Measurements from ENCODE around the gene EFS. TPM values are rescaled to one million over a fixed set of nuclear protein-coding genes. Genes with fewer than 3 reads are reported as not detected.

Gene EFS, protein sequence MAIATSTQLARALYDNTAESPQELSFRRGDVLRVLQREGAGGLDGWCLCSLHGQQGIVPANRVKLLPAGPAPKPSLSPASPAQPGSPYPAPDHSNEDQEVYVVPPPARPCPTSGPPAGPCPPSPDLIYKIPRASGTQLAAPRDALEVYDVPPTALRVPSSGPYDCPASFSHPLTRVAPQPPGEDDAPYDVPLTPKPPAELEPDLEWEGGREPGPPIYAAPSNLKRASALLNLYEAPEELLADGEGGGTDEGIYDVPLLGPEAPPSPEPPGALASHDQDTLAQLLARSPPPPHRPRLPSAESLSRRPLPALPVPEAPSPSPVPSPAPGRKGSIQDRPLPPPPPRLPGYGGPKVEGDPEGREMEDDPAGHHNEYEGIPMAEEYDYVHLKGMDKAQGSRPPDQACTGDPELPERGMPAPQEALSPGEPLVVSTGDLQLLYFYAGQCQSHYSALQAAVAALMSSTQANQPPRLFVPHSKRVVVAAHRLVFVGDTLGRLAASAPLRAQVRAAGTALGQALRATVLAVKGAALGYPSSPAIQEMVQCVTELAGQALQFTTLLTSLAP
- total RNA-seq, result 10 to 100 TPM; 69.9 to 96.4 TPM
- polyA plus RNA-seq (2013, experiment 1 of 2), result 115 TPM
- 105 TPM for polyA plus RNA-seq (2013, experiment 2 of 2)
- long read RNA-seq, experiment 1, partial matches to known transcripts, result 21 of 34 reads
- long read RNA-seq, experiment 1, other reads (novel, unspliced or antisense), result 7 of 34 reads
- long read RNA-seq, experiment 2, transcript EFS-202 (5 exons, 2,704 nt), result minor isoform, 16 of 115 reads
- long read RNA-seq, experiment 2, transcript EFS-201 (6 exons, 3,118 nt), result major isoform, 67 of 115 reads
- long read RNA-seq, experiment 2, partial matches to known transcripts, result 13 of 115 reads
- long read RNA-seq, experiment 2, other reads (novel, unspliced or antisense), result 19 of 115 reads
- long read RNA-seq, experiment 3, partial matches to known transcripts, result 4 of 7 reads
- long read RNA-seq, experiment 3, other reads (novel, unspliced or antisense), result 3 of 7 reads
- long read RNA-seq, experiment 4, result 0 reads

DNA sequence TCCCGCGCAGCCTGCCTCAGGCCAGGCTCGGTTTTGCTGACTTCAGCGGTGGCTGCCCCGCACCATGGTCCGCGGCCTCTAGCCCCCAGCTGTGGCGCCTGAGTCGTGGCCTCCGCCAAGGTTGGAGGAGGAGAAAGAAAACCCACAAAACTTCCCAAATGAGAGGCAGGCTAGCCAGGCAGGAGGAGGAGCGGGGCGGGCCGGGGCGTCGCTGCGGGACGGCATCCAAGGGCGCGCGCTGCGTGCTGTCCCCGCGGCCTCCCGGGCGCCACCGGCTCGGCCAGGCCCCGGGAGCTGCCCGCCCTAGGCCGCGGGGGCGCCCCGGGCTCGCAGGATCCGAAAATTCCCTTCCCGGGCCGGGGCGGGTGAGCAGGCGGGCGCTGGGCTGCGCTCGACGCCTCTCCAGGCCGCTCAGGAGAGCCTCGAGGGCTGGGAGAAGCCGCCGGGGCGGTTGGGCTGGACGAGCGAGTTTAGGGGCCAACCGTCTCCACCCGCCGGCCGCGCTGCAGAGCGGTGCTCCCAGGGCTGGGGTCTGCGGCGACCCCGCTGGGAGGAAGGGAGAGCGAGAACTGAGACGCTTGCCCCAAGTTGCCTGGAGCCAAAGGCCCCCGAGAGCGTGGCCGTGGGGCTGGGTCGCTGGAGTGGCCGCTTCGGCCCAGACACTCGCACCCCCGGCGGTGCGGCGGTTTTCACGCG lies at the start of gene EFS:
TSS of gene EFS (minus strand) at position 137 of the 696 bp plus-strand sequence. CDS start 147 bp downstream, outside the sequence.
- Mint-ChIP-seq H3K4me3 (peak within 1 kb of the TSS; percentile 90), H3K9me3 (no peaks in the 10 kb centered on the region), H3K36me3 (ENCODE audit: low read depth) (peaks cover 26% of the 10 kb centered on the region), H3K27me3 (ENCODE audit: insufficient read depth) (peaks cover 24% of the 10 kb centered on the region), H3K4me1 (peaks cover 36% of the 10 kb centered on the region), H3K27ac (peak within 1 kb of the TSS; percentile 94)
- Histone ChIP-seq H3K27me3 (ENCODE audit: control insufficient read depth, insufficient read depth, low read length, poor library complexity, severe bottlenecking) (peaks cover 8% of the 10 kb centered on the region), H3K9me3 (ENCODE audit: control insufficient read depth, low read length) (no peaks in the 10 kb centered on the region), H3K9ac (ENCODE audit: extremely low read depth, low read length, poor library complexity, severe bottlenecking) (peak within 1 kb of the TSS; percentile 73), H3K4me3 (ENCODE audit: low read length) (peak within 1 kb of the TSS; percentile 84), H3K27ac (ENCODE audit: low read depth, low read length) (peak within 1 kb of the TSS; percentile 97), H3K4me1 (ENCODE audit: control insufficient read depth, insufficient read depth, low read length) (no peaks in the 10 kb centered on the region), H3K36me3 (ENCODE audit: control insufficient read depth, insufficient read depth, low read length) (peaks cover 24% of the 10 kb centered on the region)
- TF ChIP-seq, protein P1, sequence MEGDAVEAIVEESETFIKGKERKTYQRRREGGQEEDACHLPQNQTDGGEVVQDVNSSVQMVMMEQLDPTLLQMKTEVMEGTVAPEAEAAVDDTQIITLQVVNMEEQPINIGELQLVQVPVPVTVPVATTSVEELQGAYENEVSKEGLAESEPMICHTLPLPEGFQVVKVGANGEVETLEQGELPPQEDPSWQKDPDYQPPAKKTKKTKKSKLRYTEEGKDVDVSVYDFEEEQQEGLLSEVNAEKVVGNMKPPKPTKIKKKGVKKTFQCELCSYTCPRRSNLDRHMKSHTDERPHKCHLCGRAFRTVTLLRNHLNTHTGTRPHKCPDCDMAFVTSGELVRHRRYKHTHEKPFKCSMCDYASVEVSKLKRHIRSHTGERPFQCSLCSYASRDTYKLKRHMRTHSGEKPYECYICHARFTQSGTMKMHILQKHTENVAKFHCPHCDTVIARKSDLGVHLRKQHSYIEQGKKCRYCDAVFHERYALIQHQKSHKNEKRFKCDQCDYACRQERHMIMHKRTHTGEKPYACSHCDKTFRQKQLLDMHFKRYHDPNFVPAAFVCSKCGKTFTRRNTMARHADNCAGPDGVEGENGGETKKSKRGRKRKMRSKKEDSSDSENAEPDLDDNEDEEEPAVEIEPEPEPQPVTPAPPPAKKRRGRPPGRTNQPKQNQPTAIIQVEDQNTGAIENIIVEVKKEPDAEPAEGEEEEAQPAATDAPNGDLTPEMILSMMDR (conservative IDR thresholded peaks at IDR 0.05), result no peak
- WGBS, 2 experiments (ENCODE audit: insufficient coverage in 1 of 2, insufficient read length in 1 of 2), result 0 to 1% methylated on average over 10 to 74 of the region's 74 CpGs
- peak; percentile 78 for DNase-seq

DNA sequence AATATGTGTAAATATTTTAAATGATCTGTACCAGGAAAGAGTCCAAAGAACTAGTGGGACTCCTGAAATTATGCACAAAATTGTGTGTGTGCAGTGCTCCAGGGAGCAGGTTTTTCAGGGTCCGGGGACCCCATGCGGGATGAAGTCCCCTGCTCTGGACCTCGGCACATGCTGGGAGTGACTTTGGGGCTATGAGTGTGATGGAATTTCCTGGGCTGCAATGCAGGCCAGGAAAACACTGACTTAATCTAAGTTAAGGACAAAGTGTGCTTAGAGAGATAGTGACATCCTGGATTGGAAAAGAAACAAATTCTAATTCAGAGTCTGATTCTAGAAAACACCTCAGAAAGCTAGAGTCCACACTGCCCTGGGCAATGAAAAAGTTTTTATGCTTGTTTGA lies 49.3 kb upstream of the EFS start:
- H3K4me3 ChIP-seq (ENCODE audit: low read length), result no peak overlapping the region
- no peaks in the 10 kb centered on the region for H3K9me3 ChIP-seq (ENCODE audit: control insufficient read depth, low read length)
- H3K27ac ChIP-seq (ENCODE audit: low read depth, low read length), result no peak overlapping the region
- Mint-ChIP-seq H3K36me3 (ENCODE audit: low read depth) (no peaks in the 10 kb centered on the region), H3K27me3 (ENCODE audit: insufficient read depth) (peaks cover 23% of the 10 kb centered on the region), H3K4me3 (no peak overlapping the region), H3K9me3 (no peaks in the 10 kb centered on the region), H3K4me1 (no peaks in the 10 kb centered on the region), H3K27ac (no peak overlapping the region)
- WGBS, 2 experiments (ENCODE audit: insufficient coverage in 1 of 2, insufficient read length in 1 of 2), result 93 to 100% methylated on average over 3 of the region's 3 CpGs
- no peaks in the 10 kb centered on the region for H3K27me3 ChIP-seq (ENCODE audit: control insufficient read depth, insufficient read depth, low read length, poor library complexity, severe bottlenecking)
- no peak for DNase-seq
- no peak overlapping the region for H3K9ac ChIP-seq (ENCODE audit: extremely low read depth, low read length, poor library complexity, severe bottlenecking)
- no peaks in the 10 kb centered on the region for H3K36me3 ChIP-seq (ENCODE audit: control insufficient read depth, insufficient read depth, low read length)
- no peaks in the 10 kb centered on the region for H3K4me1 ChIP-seq (ENCODE audit: control insufficient read depth, insufficient read depth, low read length)
- TF ChIP-seq, protein P1 (conservative IDR thresholded peaks at IDR 0.05), result no peak

GRCh38 chr14:23413681-23414080 lies 48.7 kb upstream of the EFS start:
- Histone ChIP-seq H3K9ac (ENCODE audit: extremely low read depth, low read length, poor library complexity, severe bottlenecking) (no peak overlapping the region), H3K36me3 (ENCODE audit: control insufficient read depth, insufficient read depth, low read length) (no peaks in the 10 kb centered on the region), H3K4me1 (ENCODE audit: control insufficient read depth, insufficient read depth, low read length) (no peaks in the 10 kb centered on the region), H3K27ac (ENCODE audit: low read depth, low read length) (no peak overlapping the region), H3K9me3 (ENCODE audit: control insufficient read depth, low read length) (no peaks in the 10 kb centered on the region), H3K27me3 (ENCODE audit: control insufficient read depth, insufficient read depth, low read length, poor library complexity, severe bottlenecking) (no peaks in the 10 kb centered on the region), H3K4me3 (ENCODE audit: low read length) (no peak overlapping the region)
- Mint-ChIP-seq H3K36me3 (ENCODE audit: low read depth) (no peaks in the 10 kb centered on the region), H3K9me3 (no peaks in the 10 kb centered on the region), H3K4me1 (no peaks in the 10 kb centered on the region), H3K4me3 (no peak overlapping the region), H3K27me3 (ENCODE audit: insufficient read depth) (peaks cover 18% of the 10 kb centered on the region), H3K27ac (no peak overlapping the region)
- DNase-seq, result no peak
- WGBS, 2 experiments (ENCODE audit: insufficient coverage in 1 of 2, insufficient read length in 1 of 2), result 88 to 89% methylated on average over 3 to 16 of the region's 16 CpGs
- TF ChIP-seq, protein P1 (conservative IDR thresholded peaks at IDR 0.05), result no peak
